MCF 10A (cell line): ENCODE measurements around the gene RBFOX2. TPM values are rescaled to one million over a fixed set of nuclear protein-coding genes. Genes with fewer than 3 reads are reported as not detected.

Experiments used
- BruUV-seq: library from RNA; stranded (reverse); fragments of 400-500 nt; replicated peaks from 2 replicates; lab custom pipeline; 2021; lab: Mats Ljungman, UMichigan
- CTCF ChIA-PET: fragments of 300-600 bp; sonication (Branson Sonifier 250); formaldehyde crosslinking; extraction: SDS; loops from one replicate; lab custom pipeline; 2021; ENCODE audit warnings: antibody characterized with exemption, inconsistent platforms; lab: Yijun Ruan, JAX
- POLR2A ChIA-PET: fragments of 300-600, 350-650 bp; sonication (Branson Sonifier 250); formaldehyde crosslinking; extraction: SDS; loops from one replicate; lab custom pipeline; 2020; ENCODE audit warnings: antibody characterized with exemption, inconsistent platforms; lab: Yijun Ruan, JAX
- DNase-seq: peaks from one replicate; pipeline ENCODE4 v3.0.0-alpha.2; 2018; ENCODE audit not compliant: unreplicated experiment
- H3K27ac Mint-ChIP-seq: one replicate; pipeline ENCODE4 v1.8.0; 2022; ENCODE audit warnings: mild to moderate bottlenecking, low read depth, mixed read lengths; ENCODE audit not compliant: unreplicated experiment
- H3K27me3 Mint-ChIP-seq: one replicate; pipeline ENCODE4 v1.8.0; 2022; ENCODE audit warnings: mixed read lengths; ENCODE audit not compliant: insufficient read depth, unreplicated experiment
- H3K36me3 Mint-ChIP-seq: one replicate; pipeline ENCODE4 v1.8.0; 2022; ENCODE audit warnings: mild to moderate bottlenecking, moderate library complexity, mixed read lengths; ENCODE audit not compliant: insufficient read depth, unreplicated experiment
- H3K4me1 Mint-ChIP-seq: one replicate; pipeline ENCODE4 v1.8.0; 2022; ENCODE audit warnings: mixed read lengths; ENCODE audit not compliant: insufficient read depth, unreplicated experiment
- H3K4me3 Mint-ChIP-seq: one replicate; pipeline ENCODE4 v1.8.0; 2022; ENCODE audit warnings: mild to moderate bottlenecking, moderate library complexity, mixed read lengths; ENCODE audit not compliant: unreplicated experiment
- H3K9me3 Mint-ChIP-seq: one replicate; pipeline ENCODE4 v1.8.0; 2022; ENCODE audit warnings: mixed read lengths; ENCODE audit not compliant: unreplicated experiment
- CTCF ChIP-seq: fragments of 200-600 bp; IDR thresholded peaks from one replicate; pipeline ENCODE4 v1.8.0; 2022; ENCODE audit warnings: antibody characterized with exemption, mild to moderate bottlenecking; ENCODE audit not compliant: unreplicated experiment
- intact Hi-C: fragments of 100-400 bp; cut with micrococcal nuclease; formaldehyde crosslinking; loops from 2 replicates; pipeline ENCODE4 v1.14.1; 2022
- total RNA-seq: library from RNA; stranded (reverse); gene quantifications from 2 replicates; pipeline ENCODE4 v1.2.3, GENCODE V29; 2022

The RBFOX2 gene
- total RNA-seq, 1 experiment from 2014 or later = 89.4 TPM

- Mint-ChIP-seq H3K27ac (no peak overlapping the region), H3K4me1 (peaks cover 42% of the 10 kb centered on the region), H3K9me3 (no peaks in the 10 kb centered on the region), H3K4me3 (peak overlapping the region; percentile 79), H3K36me3 (peaks cover 8% of the 10 kb centered on the region), H3K27me3 (no peaks in the 10 kb centered on the region)
- no peak for TF ChIP-seq CTCF
- POLR2A ChIA-PET = interaction anchor here (0.7 to 6.8 kb wide), 10 partner anchors 11 to 212 kb away, joined by 3 to 155 read pairs (median 6); no protein-coding TSS in a partner anchor
- intact Hi-C loops = no loop called here
- CTCF ChIA-PET = interaction anchor here (0.6 to 4.8 kb wide), 9 partner anchors 8 to 171 kb away, joined by 3 to 32 read pairs (median 5); no protein-coding TSS in a partner anchor
- no TSS peak for BruUV-seq
- DNase-seq = no peak
Observed at GRCh38 chr22:35893698-35894097, 134.9 kb downstream of the RBFOX2 start.

DNA sequence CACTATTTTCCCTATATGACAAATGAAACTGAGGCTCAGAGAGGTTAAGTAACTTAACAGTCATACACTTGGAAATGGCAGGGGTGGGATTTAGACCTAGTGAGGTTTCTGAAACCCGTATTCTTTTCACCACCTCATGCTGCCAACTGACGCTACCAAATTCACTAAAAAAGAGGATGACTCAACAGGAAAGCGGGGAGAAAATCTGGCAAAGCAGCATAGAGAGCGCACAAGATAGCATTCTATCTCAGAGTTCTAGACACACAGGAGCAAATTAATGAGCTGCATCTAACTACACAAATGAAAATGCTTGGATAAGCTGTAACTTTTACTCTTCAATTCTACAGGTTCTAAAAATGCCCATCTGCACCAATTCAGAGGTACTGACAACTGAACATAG, 136.4 kb downstream of the RBFOX2 start:
- Mint-ChIP-seq H3K4me3 (no peak overlapping the region), H3K36me3 (peaks cover 8% of the 10 kb centered on the region), H3K4me1 (peaks cover 52% of the 10 kb centered on the region), H3K27ac (no peak overlapping the region), H3K9me3 (no peaks in the 10 kb centered on the region), H3K27me3 (no peaks in the 10 kb centered on the region)
- POLR2A ChIA-PET = interaction anchor here (0.9 to 6.8 kb wide), 3 partner anchors 23 to 54 kb away, joined by 3 to 155 read pairs (median 115); no protein-coding TSS in a partner anchor
- intact Hi-C loops = no loop called here
- peak; percentile 72 for DNase-seq
- BruUV-seq = no TSS peak
- no peak for TF ChIP-seq CTCF
- CTCF ChIA-PET = interaction anchor here (1.9 to 4.8 kb wide), 2 partner anchors 13 to 24 kb away, joined by 6 to 32 read pairs; no protein-coding TSS in a partner anchor

DNA sequence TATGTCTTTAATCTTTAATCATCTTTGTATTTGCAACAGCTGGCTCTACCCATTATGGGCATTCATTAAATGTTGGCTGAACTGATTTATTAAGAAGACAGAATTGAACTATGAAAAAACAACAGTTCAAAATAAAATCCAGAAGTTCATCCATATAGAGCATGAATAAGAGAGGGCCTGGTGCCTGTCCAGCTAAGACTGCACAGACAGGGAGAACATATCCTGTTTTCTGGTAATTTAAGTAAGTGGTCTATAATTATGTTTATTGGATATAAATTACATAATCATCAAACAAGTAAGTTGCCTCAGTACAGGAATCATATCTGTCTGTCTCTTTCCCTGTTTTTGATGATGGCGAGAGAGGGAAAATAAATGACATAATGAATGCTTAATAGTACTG, 137.2 kb downstream of the RBFOX2 start:
- TF ChIP-seq CTCF = no peak
- peaks cover 8% of the 10 kb centered on the region for H3K36me3 Mint-ChIP-seq
- H3K27ac Mint-ChIP-seq = no peak overlapping the region
- no peaks in the 10 kb centered on the region for H3K27me3 Mint-ChIP-seq
- ChIA-PET POLR2A (interaction anchor here (0.6 to 1.0 kb wide), 2 partner anchors 23 to 57 kb away, joined by 3 read pairs; no protein-coding TSS in a partner anchor), CTCF (interaction anchor here (0.8 to 1.9 kb wide), 4 partner anchors 12 to 461 kb away, joined by 3 to 6 read pairs (median 3); no protein-coding TSS in a partner anchor)
- peaks cover 47% of the 10 kb centered on the region for H3K4me1 Mint-ChIP-seq
- no peak for DNase-seq
- BruUV-seq = no TSS peak
- no peaks in the 10 kb centered on the region for H3K9me3 Mint-ChIP-seq
- H3K4me3 Mint-ChIP-seq = no peak overlapping the region
- intact Hi-C loops = no loop called here

DNA sequence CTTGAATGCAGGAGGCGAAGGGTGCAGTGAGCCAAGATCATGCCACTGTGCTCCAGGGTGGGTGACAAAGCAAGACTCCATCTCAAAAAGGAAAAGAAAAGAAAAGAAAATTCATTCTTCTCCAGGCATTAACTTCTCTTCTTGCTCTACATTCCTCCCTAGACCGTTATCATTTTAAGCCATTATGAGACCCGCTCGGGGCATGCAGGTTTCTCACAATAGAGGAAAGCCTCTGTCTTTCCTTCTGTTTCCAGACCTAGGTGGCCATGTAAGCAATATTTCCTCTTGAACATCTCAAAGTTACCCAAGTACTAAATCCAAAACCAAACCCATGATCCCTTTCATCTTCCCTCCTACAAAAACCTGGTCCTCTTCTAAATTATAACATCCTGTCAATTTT, 139.6 kb downstream of the RBFOX2 start:
- CTCF ChIA-PET = no interaction called here

More for the DNA sequence above, 139.6 kb downstream of the RBFOX2 start:
- no TSS peak for BruUV-seq
- H3K4me1 Mint-ChIP-seq = peaks cover 23% of the 10 kb centered on the region
- H3K36me3 Mint-ChIP-seq = peaks cover 8% of the 10 kb centered on the region
- H3K27ac Mint-ChIP-seq = no peak overlapping the region
- no peak overlapping the region for H3K4me3 Mint-ChIP-seq
- no peaks in the 10 kb centered on the region for H3K27me3 Mint-ChIP-seq
- POLR2A ChIA-PET = no interaction called here
- no peak for DNase-seq
- intact Hi-C loops = no loop called here
- no peak for TF ChIP-seq CTCF
- H3K9me3 Mint-ChIP-seq = no peaks in the 10 kb centered on the region
